ENCODE results near the gene KCNJ5. TPM values are rescaled to one million over a fixed set of nuclear protein-coding genes. Genes with fewer than 3 reads are reported as not detected.

KCNJ5 gene
- 0.21 and 0.46 TPM in 2 replicates for total RNA-seq (2014; rRNA removed; shearing (Covaris generic))

- DNase-seq (ENCODE audit: low spot score) = no peak
Measured at GRCh38 chr11:128890543-128891368, at the start of gene KCNJ5. KCNJ5 (plus strand) TSS chr11:128891356; CDS start chr11:128911274, 19,918 bp downstream.

- DNase-seq (ENCODE audit: low spot score) = no peak
Measured at GRCh38 chr11:128841461-128842072, 49.6 kb upstream of the KCNJ5 start.

GRCh38 chr11:128843198-128843785 is 47.9 kb upstream of the KCNJ5 start:
- no peak for DNase-seq (ENCODE audit: low spot score)

- no peak for DNase-seq (ENCODE audit: low spot score)
Measured at GRCh38 chr11:128845334-128845780, 45.8 kb upstream of the KCNJ5 start.

- no peak for DNase-seq (ENCODE audit: low spot score)
Measured at GRCh38 chr11:128846985-128847384, 44.2 kb upstream of the KCNJ5 start.

- peak; percentile 5 for DNase-seq (ENCODE audit: low spot score)
Measured at GRCh38 chr11:128848815-128849455, 42.2 kb upstream of the KCNJ5 start.

- no peak for DNase-seq (ENCODE audit: low spot score)
Measured at GRCh38 chr11:128852327-128853023, 38.7 kb upstream of the KCNJ5 start.

GRCh38 chr11:128853559-128853958 is 37.6 kb upstream of the KCNJ5 start:
- no peak for DNase-seq (ENCODE audit: low spot score)

GRCh38 chr11:128854841-128855240 is 36.3 kb upstream of the KCNJ5 start:
- no peak for DNase-seq (ENCODE audit: low spot score)

- no peak for DNase-seq (ENCODE audit: low spot score)
Measured at GRCh38 chr11:128856241-128856640, 34.9 kb upstream of the KCNJ5 start.

- DNase-seq (ENCODE audit: low spot score) = no peak
Measured at GRCh38 chr11:128857341-128857740, 33.8 kb upstream of the KCNJ5 start.

GRCh38 chr11:128859563-128860441 is 31.4 kb upstream of the KCNJ5 start:
- DNase-seq (ENCODE audit: low spot score) = no peak

GRCh38 chr11:128860571-128861361 is 30.4 kb upstream of the KCNJ5 start:
- DNase-seq (ENCODE audit: low spot score) = peak; percentile 17

GRCh38 chr11:128862406-128862805 is 28.8 kb upstream of the KCNJ5 start:
- no peak for DNase-seq (ENCODE audit: low spot score)

GRCh38 chr11:128862908-128863660 is 28.1 kb upstream of the KCNJ5 start:
- DNase-seq (ENCODE audit: low spot score) = peak; percentile 5

GRCh38 chr11:128865490-128865889 is 25.7 kb upstream of the KCNJ5 start:
- DNase-seq (ENCODE audit: low spot score) = no peak

- no peak for DNase-seq (ENCODE audit: low spot score)
Measured at GRCh38 chr11:128867277-128867676, 23.9 kb upstream of the KCNJ5 start, which contains the start of gene KCNJ1. KCNJ1 (minus strand) TSS chr11:128867296; CDS start chr11:128840243, 27,053 bp downstream.

- no peak for DNase-seq (ENCODE audit: low spot score)
Measured at GRCh38 chr11:128868841-128869671, 22.1 kb upstream of the KCNJ5 start.
